HL-60 (cell line): ENCODE data around the gene PLEKHN1.

Experiments
- DNase-seq, 2 experiments: peaks; one replicate each; pipeline ENCODE4 v3.0.0-alpha.2; 2010 to 2020; ENCODE audit warnings: low read depth in 1 of 2, low spot score in 1 of 2
- H3K27ac ChIP-seq: fragments of 250-450 bp; sonication (Bioruptor Pico); replicated peaks from 2 replicates; pipeline ENCODE4 v1.5.1; 2020; ENCODE audit warnings: mild to moderate bottlenecking, moderate library complexity
- H3K27me3 ChIP-seq: fragments of 250-450 bp; sonication (Bioruptor Pico); 2 replicates; pipeline ENCODE4 v1.5.1; 2021; ENCODE audit warnings: mild to moderate bottlenecking, moderate library complexity; ENCODE audit not compliant: insufficient read depth, poor library complexity, severe bottlenecking
- H3K4me3 ChIP-seq: replicated peaks from 2 replicates; pipeline ENCODE4 v1.5.1; 2011; ENCODE audit warnings: mild to moderate bottlenecking, control low read depth, low read length; ENCODE audit not compliant: insufficient read depth
- GABPA ChIP-seq: IDR thresholded peaks from 2 replicates; pipeline ENCODE4 v1.6.1; 2012; ENCODE audit warnings: low read depth
- POLR2AphosphoS5 ChIP-seq: IDR thresholded peaks from 2 replicates; pipeline ENCODE4 v1.6.1; 2012; ENCODE audit warnings: low read depth
- SPI1 ChIP-seq: IDR thresholded peaks from 2 replicates; pipeline ENCODE4 v1.6.1; 2012; ENCODE audit warnings: low read depth, mild to moderate bottlenecking, borderline replicate concordance
- TF ChIP-seq, protein P1 (sequence below): IDR thresholded peaks from 2 replicates; pipeline ENCODE4 v1.6.1; 2012; ENCODE audit warnings: low read depth; ENCODE audit not compliant: insufficient replicate concordance
- TF ChIP-seq, protein P2 (sequence below): IDR thresholded peaks from one replicate; pipeline ENCODE4 v1.5.1; 2011; ENCODE audit warnings: low read length, control low read depth, inconsistent platforms; ENCODE audit not compliant: insufficient read depth

The PLEKHN1 gene

DNA sequence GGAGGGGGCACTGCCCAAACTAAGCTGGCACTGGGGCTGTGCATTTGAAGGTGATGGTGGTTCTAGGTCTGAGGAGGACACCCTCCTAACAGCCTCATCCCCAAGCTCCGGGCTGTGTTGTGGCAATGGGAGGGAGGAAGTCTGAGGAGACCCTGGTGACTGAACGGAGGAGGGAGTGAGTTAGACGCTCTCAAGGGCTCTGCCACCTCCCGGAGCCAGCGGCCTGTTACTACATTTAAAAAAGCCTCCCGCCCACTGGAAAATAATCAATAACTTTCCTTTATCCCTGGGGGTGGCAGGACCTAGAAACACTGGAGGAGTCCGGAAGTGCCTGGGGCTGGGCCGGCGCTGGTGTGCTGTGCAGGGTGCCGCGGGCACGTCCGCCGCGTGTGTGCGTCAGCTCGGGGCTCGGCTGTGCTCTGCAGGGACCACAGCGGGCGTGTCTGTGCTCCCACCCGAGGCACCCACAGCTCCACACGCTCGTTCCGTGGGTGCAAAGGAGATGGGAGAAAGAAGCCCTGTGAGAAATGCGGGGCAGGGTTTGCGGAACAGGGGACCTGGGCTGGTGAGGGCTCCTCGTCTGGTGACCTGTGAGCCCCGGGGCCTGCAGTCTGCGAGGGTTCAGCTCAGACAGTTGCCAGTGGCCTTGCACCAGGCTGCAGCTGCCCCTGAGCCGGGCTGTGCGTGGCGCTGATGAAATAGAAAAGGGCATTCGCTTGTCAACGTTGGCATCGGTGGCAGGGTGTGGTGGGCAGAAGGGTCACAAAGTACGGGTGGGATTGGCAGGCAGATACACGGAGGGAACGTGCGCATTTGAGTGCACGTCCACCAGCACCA, 37.2 kb upstream of the PLEKHN1 start:
- no peak for DNase-seq
- Histone ChIP-seq H3K27me3 (peaks cover 17% of the 10 kb centered on the region), H3K27ac (no peak overlapping the region), H3K4me3 (no peak overlapping the region)
- TF ChIP-seq SPI1, result no peak

DNA sequence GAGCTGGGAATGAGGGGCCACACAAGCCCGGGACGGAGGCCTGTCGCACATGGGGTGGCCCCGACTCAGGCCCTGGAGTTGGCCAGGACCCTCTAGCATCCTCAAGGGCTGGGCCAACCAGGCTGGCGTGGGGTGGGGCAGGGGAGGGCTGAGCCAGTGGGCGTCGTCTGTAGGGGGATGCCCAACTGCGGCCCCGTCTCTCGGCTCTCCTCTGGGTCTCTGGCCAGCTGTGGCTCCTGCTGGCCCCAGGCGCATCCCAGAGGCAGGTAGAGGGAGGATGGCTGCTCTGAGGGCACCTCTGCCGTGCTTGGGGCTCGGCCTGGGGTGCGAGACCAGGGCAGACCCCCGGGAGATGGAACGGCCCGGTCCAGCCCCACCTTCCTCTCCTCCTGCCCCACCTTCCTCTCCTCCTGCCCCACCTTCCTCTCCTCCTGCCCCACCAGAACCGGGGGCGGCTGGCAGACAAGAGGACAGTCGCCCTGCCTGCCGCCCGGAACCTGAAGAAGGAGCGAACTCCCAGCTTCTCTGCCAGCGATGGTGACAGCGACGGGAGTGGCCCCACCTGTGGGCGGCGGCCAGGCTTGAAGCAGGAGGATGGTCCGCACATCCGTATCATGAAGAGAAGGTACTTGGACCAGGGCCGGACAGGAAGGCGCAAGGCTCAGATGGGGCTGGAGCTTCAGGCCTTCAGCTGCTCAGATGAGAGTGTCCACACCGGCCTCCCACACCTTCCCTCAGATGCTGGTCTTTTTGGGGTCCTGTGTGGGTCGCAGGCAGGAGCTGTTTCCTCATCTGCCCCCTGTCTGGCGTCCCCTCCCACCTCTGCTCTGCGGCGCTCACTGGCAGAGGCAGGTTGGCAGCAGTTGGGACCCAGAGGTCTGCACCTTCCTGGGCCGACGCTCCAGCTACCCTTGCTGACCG, 36.3 kb upstream of the PLEKHN1 start:
- H3K4me3 ChIP-seq, result no peak overlapping the region
- peaks cover 12% of the 10 kb centered on the region for H3K27me3 ChIP-seq
- DNase-seq, result no peak
- TF ChIP-seq, protein P1, sequence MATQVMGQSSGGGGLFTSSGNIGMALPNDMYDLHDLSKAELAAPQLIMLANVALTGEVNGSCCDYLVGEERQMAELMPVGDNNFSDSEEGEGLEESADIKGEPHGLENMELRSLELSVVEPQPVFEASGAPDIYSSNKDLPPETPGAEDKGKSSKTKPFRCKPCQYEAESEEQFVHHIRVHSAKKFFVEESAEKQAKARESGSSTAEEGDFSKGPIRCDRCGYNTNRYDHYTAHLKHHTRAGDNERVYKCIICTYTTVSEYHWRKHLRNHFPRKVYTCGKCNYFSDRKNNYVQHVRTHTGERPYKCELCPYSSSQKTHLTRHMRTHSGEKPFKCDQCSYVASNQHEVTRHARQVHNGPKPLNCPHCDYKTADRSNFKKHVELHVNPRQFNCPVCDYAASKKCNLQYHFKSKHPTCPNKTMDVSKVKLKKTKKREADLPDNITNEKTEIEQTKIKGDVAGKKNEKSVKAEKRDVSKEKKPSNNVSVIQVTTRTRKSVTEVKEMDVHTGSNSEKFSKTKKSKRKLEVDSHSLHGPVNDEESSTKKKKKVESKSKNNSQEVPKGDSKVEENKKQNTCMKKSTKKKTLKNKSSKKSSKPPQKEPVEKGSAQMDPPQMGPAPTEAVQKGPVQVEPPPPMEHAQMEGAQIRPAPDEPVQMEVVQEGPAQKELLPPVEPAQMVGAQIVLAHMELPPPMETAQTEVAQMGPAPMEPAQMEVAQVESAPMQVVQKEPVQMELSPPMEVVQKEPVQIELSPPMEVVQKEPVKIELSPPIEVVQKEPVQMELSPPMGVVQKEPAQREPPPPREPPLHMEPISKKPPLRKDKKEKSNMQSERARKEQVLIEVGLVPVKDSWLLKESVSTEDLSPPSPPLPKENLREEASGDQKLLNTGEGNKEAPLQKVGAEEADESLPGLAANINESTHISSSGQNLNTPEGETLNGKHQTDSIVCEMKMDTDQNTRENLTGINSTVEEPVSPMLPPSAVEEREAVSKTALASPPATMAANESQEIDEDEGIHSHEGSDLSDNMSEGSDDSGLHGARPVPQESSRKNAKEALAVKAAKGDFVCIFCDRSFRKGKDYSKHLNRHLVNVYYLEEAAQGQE, result no peak
- TF ChIP-seq GABPA (no peak), POLR2AphosphoS5 (no peak), SPI1 (no peak)
- TF ChIP-seq, protein P2, sequence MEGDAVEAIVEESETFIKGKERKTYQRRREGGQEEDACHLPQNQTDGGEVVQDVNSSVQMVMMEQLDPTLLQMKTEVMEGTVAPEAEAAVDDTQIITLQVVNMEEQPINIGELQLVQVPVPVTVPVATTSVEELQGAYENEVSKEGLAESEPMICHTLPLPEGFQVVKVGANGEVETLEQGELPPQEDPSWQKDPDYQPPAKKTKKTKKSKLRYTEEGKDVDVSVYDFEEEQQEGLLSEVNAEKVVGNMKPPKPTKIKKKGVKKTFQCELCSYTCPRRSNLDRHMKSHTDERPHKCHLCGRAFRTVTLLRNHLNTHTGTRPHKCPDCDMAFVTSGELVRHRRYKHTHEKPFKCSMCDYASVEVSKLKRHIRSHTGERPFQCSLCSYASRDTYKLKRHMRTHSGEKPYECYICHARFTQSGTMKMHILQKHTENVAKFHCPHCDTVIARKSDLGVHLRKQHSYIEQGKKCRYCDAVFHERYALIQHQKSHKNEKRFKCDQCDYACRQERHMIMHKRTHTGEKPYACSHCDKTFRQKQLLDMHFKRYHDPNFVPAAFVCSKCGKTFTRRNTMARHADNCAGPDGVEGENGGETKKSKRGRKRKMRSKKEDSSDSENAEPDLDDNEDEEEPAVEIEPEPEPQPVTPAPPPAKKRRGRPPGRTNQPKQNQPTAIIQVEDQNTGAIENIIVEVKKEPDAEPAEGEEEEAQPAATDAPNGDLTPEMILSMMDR, result no peak
- H3K27ac ChIP-seq, result no peak overlapping the region

DNA sequence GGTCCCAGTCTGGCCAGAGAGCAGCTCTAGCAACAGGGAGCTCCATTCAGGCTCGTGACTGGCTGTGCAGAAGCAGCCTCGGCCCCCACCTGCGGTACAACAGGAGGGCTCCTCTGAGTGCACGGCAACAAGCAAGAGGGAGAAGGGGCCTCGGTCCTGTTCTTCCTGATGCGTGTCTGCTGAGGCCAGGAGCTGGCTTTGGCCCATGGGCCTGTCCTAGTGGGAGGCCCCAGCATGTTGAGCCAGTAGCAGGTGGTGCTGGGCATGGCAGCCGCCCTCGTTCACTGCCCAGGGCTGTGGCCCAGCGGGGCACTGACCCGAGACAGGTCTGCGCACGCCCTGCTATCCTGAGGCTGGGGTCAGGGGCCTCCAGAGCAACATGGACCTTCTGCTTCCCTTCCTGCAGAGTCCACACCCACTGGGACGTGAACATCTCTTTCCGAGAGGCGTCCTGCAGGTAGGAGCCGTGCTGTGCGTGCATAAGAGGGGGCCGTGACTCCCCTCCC, 35.6 kb upstream of the PLEKHN1 start:
- no peak overlapping the region for H3K27ac ChIP-seq
- TF ChIP-seq, protein P2, result no peak
- no peak for TF ChIP-seq GABPA
- TF ChIP-seq, protein P1, result no peak
- no peak for TF ChIP-seq POLR2AphosphoS5
- TF ChIP-seq SPI1, result no peak
- peaks cover 8% of the 10 kb centered on the region for H3K27me3 ChIP-seq
- DNase-seq, result no peak
- no peak overlapping the region for H3K4me3 ChIP-seq
